Naive thymus-derived CD4-positive, alpha-beta T cell (primary cell): ENCODE results near the gene FCHSD2. TPM values are rescaled to one million over a fixed set of nuclear protein-coding genes. Genes with fewer than 3 reads are reported as not detected.

Experiments
- ATAC-seq: fragments of 150-1000 bp; cut with Tn5 transposase; 2 replicates; pipeline ENCODE4 v1.10.0; 2021; ENCODE audit warnings: mild to moderate bottlenecking, moderate library complexity
- CTCF ChIA-PET: fragments of 350-600 bp; sonication (Branson Sonifier 250); formaldehyde crosslinking; loops from one replicate; lab custom pipeline; 2021; ENCODE audit warnings: antibody characterized with exemption; lab: Charles Lee
- POLR2A ChIA-PET: fragments of 350-600 bp; sonication (Branson Sonifier 250); formaldehyde crosslinking; loops from one replicate; lab custom pipeline; 2021; ENCODE audit warnings: antibody characterized with exemption, inconsistent platforms; lab: Charles Lee
- DNase-seq, 9 donors: peaks; one replicate each; pipeline versions ENCODE4 v3.0.0 to v3.0.0-alpha.2; 2020 to 2022; ENCODE audit warnings: mixed read lengths in 1 of 9
- H3K27ac ChIP-seq: one replicate; pipeline ENCODE4 v1.7.0; 2013; ENCODE audit warnings: mild to moderate bottlenecking, low read depth, low read length, moderate library complexity
- H3K27me3 ChIP-seq, 2 donors: one replicate each; pipeline ENCODE4 v1.7.0; 2013; ENCODE audit warnings: low read length in 2 of 2, mild to moderate bottlenecking in 2 of 2, moderate library complexity in 2 of 2; ENCODE audit not compliant: control insufficient read depth in 2 of 2, insufficient read depth in 2 of 2
- H3K36me3 ChIP-seq, 3 experiments: 1 replicate in 2 of 3; 2 replicates in 1 of 3; pipeline ENCODE4 v1.7.0; 2013; ENCODE audit warnings: low read length in 3 of 3, mild to moderate bottlenecking in 3 of 3, moderate library complexity in 1 of 3; ENCODE audit not compliant: insufficient read depth in 3 of 3, control insufficient read depth in 2 of 3
- H3K4me1 ChIP-seq, 2 donors: one replicate each; pipeline ENCODE4 v1.7.0; 2013; ENCODE audit warnings: low read length in 2 of 2, mild to moderate bottlenecking in 2 of 2, moderate library complexity in 1 of 2; ENCODE audit not compliant: control insufficient read depth in 2 of 2, insufficient read depth in 2 of 2
- H3K4me3 ChIP-seq: 2 replicates; pipeline ENCODE4 v1.7.0; 2013; ENCODE audit warnings: mild to moderate bottlenecking, low read length
- H3K9me3 ChIP-seq, 3 experiments: 1 replicate in 2 of 3; 2 replicates in 1 of 3; pipeline ENCODE4 v1.7.0; 2013; ENCODE audit warnings: low read length in 3 of 3; ENCODE audit not compliant: control insufficient read depth in 2 of 3
- H3K27ac Mint-ChIP-seq, 9 donors: one replicate each; pipeline ENCODE4 v1.8.0; 2020 to 2022; ENCODE audit warnings: mixed read lengths in 9 of 9, mild to moderate bottlenecking in 8 of 9, moderate library complexity in 5 of 9, inconsistent platforms in 2 of 9
- H3K27me3 Mint-ChIP-seq, 5 donors: one replicate each; pipeline ENCODE4 v1.8.0; 2021 to 2022; ENCODE audit warnings: mixed read lengths in 5 of 5, mild to moderate bottlenecking in 1 of 5
- H3K36me3 Mint-ChIP-seq, 5 donors: one replicate each; pipeline ENCODE4 v1.8.0; 2020 to 2022; ENCODE audit warnings: mixed read lengths in 5 of 5, mild to moderate bottlenecking in 3 of 5, inconsistent platforms in 1 of 5
- H3K4me1 Mint-ChIP-seq, 7 donors: one replicate each; pipeline ENCODE4 v1.8.0; 2020 to 2022; ENCODE audit warnings: mixed read lengths in 7 of 7, mild to moderate bottlenecking in 3 of 7, inconsistent platforms in 1 of 7
- H3K4me3 Mint-ChIP-seq, 10 donors: one replicate each; pipeline ENCODE4 v1.8.0; 2020 to 2022; ENCODE audit warnings: mild to moderate bottlenecking in 10 of 10, mixed read lengths in 10 of 10, moderate library complexity in 6 of 10, inconsistent platforms in 2 of 10
- H3K9me3 Mint-ChIP-seq, 11 donors: one replicate each; pipeline ENCODE4 v1.8.0; 2020 to 2022; ENCODE audit warnings: mixed read lengths in 11 of 11, mild to moderate bottlenecking in 4 of 11, inconsistent platforms in 1 of 11, moderate library complexity in 1 of 11
- intact Hi-C, 2 donors: fragments of 100-400 bp; cut with micrococcal nuclease; formaldehyde crosslinking; loops; one replicate each; pipeline ENCODE4 v1.15.1; 2023
- polyA plus RNA-seq, 2 donors: library from polyadenylated mRNA; unstranded; fragments of 300-500 nt; fragmentation: Illumina TruSeq; gene quantifications; one replicate each; pipeline ENCODE4 v1.2.3, GENCODE V29; 2021
- total RNA-seq, 6 experiments: library from RNA in 5 of 6; stranded (reverse) in 5 of 6; gene quantifications; 1 replicate in 5 of 6; 2 replicates in 1 of 6; pipeline ENCODE4 v1.2.3 and lab custom pipeline; 2021 to 2026

FCHSD2 gene
- total and polyA plus RNA-seq, 7 experiments from 2014 or later: 18.3 to 69.9 (median 48.6) TPM

DNA sequence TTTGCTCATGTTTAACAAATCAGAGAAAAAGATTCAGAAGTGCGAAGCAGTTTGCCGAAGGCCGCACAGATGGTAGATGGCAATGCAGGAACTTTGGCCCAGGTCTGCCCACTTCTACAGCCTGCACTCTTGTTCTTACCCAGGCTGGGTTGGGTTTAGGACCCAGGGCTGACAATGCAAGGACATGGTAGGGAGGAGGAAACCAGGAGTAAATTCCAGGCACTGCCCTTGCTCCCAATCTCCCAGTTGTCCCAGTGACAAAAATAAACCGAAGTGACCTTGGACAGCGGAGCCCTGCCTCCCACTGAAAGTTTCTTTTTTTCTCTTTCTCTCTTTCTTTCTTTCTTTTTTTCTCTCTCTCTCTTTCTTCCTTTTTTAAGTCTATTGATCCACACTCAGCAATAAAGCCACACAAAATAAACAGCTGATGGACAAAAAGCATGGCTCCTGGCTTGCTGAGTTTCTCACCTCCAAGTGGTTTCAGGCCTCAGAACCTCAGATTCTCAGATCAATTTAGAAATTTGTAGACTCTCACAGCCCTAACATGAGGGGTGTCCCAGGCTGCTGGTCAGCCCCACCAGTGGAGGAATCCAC, 33.5 kb upstream of the FCHSD2 start:
- H3K27me3 ChIP-seq: no peaks in the 10 kb centered on the region
- ChIA-PET POLR2A (no interaction called here), CTCF (interaction anchor here (4.3 to 6.8 kb wide), 3 partner anchors 250 to 450 kb away, joined by 44 to 89 read pairs (median 75); no protein-coding TSS in a partner anchor)
- H3K4me1 Mint-ChIP-seq: peaks cover 4 to 33% (median 10%) of the 10 kb centered on the region in 7 donors
- no peaks in the 10 kb centered on the region for H3K36me3 Mint-ChIP-seq
- no peaks in the 10 kb centered on the region for H3K4me1 ChIP-seq
- H3K9me3 Mint-ChIP-seq: no peaks in the 10 kb centered on the region
- intact Hi-C loops: loop anchor here in 1 of 2 donors (5.0 kb wide), 1 partner anchor 328 kb away; no protein-coding TSS in a partner anchor
- no peak overlapping the region for H3K27ac ChIP-seq
- H3K9me3 ChIP-seq: no peaks in the 10 kb centered on the region
- ATAC-seq (no peak), DNase-seq (no peak)
- H3K27me3 Mint-ChIP-seq: peaks cover 0 to 10% (median 0%) of the 10 kb centered on the region in 5 donors
- peak overlapping the region in 1 of 9 donors; percentile 25 for H3K27ac Mint-ChIP-seq
- no peaks in the 10 kb centered on the region for H3K36me3 ChIP-seq
- no peak overlapping the region for H3K4me3 Mint-ChIP-seq
- no peak overlapping the region for H3K4me3 ChIP-seq

DNA sequence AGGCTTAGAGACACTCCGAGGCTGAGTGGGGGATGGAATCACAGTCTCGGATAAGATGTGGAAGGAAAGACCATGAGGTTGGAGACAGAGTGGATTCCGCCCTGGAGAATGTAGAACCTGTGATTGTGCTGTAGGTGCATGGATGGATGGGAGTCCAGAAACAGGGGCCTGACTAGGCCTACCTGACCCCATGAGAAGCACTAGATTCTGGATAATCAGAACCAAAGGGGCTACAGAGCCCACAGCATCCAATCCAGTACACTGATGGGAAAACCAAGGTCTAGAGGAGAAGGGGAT, 32.3 kb upstream of the FCHSD2 start:
- Mint-ChIP-seq H3K4me3 (no peak overlapping the region), H3K27ac (peak overlapping the region in 1 of 9 donors; percentile 43), H3K4me1 (peaks cover 4 to 34% (median 10%) of the 10 kb centered on the region in 7 donors), H3K36me3 (no peaks in the 10 kb centered on the region), H3K27me3 (peaks cover 0 to 7% (median 0%) of the 10 kb centered on the region in 5 donors), H3K9me3 (no peaks in the 10 kb centered on the region)
- intact Hi-C loops: no loop called here
- ChIA-PET CTCF (no interaction called here), POLR2A (no interaction called here)
- ATAC-seq (no peak), DNase-seq (no peak)
- H3K27ac ChIP-seq: no peak overlapping the region
- no peaks in the 10 kb centered on the region for H3K9me3 ChIP-seq
- H3K4me1 ChIP-seq: no peaks in the 10 kb centered on the region
- no peak overlapping the region for H3K4me3 ChIP-seq
- no peaks in the 10 kb centered on the region for H3K27me3 ChIP-seq
- no peaks in the 10 kb centered on the region for H3K36me3 ChIP-seq

DNA sequence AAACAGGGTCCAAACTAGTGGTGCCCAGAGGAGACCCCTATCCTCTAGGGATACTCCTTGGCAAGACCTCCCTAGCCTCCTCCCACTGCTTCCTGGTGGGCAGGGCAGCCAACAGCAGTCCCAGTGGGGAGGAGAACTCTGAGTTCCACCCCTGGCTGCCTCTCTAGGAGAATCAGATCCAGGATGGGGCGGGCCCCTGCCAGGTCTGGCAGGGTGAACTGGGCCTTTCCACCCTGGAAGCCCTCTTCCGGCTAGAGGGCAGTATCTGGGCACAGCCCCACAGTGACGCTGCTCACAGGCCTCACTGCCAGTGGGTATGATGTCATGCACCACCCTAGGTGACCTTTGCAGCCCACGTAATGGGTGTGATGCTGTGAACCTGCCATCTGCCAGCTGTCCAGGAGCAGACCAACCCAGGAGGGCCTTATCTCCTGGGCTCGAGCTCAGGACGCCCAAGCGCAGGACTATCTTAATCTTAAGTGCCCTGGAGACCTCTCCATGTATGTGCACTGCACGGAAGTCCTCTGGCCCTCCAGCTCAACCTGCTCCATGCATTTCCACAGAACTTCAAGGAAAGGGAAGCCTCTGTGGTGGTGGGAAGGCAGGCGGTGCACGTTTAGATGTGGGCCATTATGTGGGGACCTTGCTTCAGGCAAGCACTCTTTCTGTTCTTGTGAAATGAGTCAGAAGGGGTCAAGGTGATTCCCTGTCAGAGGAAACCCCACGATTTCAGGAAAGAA, 31.8 kb upstream of the FCHSD2 start:
- Mint-ChIP-seq H3K27ac (no peak overlapping the region), H3K36me3 (no peaks in the 10 kb centered on the region)

DNA sequence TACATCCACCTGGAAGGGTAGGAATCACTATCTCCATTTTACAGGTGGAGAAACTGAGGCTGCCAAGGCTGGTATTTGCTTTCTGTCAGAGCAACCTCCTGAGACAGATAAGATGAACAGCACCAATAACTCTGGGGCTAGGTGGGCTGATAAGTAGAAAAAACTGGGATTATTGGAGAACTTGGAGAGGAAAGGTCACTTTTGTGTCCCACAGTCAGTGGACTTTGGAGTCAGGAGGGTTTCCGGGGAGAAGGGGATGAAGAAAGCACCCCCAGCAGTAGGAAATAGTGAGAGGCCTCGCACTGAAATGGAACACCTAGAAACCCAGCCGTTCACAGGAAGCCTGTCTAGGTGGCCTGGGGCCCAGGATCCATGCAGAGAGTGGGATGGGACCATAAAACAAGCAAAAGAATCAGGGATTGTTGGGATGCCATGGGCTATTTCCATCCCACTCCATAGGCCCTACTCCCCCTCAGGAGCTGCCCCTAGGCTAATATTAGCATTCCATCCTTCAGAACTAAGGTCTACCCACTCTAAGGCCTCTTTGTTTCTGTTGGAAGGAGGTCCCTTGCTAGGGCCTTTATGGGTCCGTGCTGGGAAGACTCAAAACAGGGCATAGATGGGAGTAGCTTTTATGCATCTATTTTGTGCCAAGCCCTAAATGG, 31.0 kb upstream of the FCHSD2 start:
- Histone ChIP-seq H3K4me3 (no peak overlapping the region), H3K36me3 (no peaks in the 10 kb centered on the region), H3K4me1 (no peaks in the 10 kb centered on the region), H3K9me3 (no peaks in the 10 kb centered on the region), H3K27ac (no peak overlapping the region), H3K27me3 (no peaks in the 10 kb centered on the region)
- peaks cover 1 to 34% (median 7%) of the 10 kb centered on the region in 7 donors for H3K4me1 Mint-ChIP-seq
- POLR2A ChIA-PET: no interaction called here
- no peak for DNase-seq
- H3K36me3 Mint-ChIP-seq: no peaks in the 10 kb centered on the region
- H3K27me3 Mint-ChIP-seq: peaks cover 0 to 5% (median under 1%) of the 10 kb centered on the region in 5 donors
- no peaks in the 10 kb centered on the region for H3K9me3 Mint-ChIP-seq
- no peak overlapping the region for H3K4me3 Mint-ChIP-seq
- intact Hi-C loops: no loop called here
- peak overlapping the region in 1 of 9 donors; percentile 50 for H3K27ac Mint-ChIP-seq
- no peak for ATAC-seq
- CTCF ChIA-PET: no interaction called here

More for the DNA sequence above, 31.8 kb upstream of the FCHSD2 start:
- no peak overlapping the region for H3K4me3 ChIP-seq
- peaks cover 0 to 4% (median 0%) of the 10 kb centered on the region in 5 donors for H3K27me3 Mint-ChIP-seq
- no peaks in the 10 kb centered on the region for H3K4me1 ChIP-seq
- CTCF ChIA-PET: no interaction called here
- H3K9me3 Mint-ChIP-seq: no peaks in the 10 kb centered on the region
- H3K9me3 ChIP-seq: no peaks in the 10 kb centered on the region
- H3K36me3 ChIP-seq: no peaks in the 10 kb centered on the region
- POLR2A ChIA-PET: no interaction called here
- H3K27me3 ChIP-seq: no peaks in the 10 kb centered on the region
- H3K4me1 Mint-ChIP-seq: peaks cover 4 to 34% (median 10%) of the 10 kb centered on the region in 7 donors
- intact Hi-C loops: no loop called here
- H3K4me3 Mint-ChIP-seq: no peak overlapping the region
- DNase-seq: no peak
- no peak for ATAC-seq
- H3K27ac ChIP-seq: no peak overlapping the region

DNA sequence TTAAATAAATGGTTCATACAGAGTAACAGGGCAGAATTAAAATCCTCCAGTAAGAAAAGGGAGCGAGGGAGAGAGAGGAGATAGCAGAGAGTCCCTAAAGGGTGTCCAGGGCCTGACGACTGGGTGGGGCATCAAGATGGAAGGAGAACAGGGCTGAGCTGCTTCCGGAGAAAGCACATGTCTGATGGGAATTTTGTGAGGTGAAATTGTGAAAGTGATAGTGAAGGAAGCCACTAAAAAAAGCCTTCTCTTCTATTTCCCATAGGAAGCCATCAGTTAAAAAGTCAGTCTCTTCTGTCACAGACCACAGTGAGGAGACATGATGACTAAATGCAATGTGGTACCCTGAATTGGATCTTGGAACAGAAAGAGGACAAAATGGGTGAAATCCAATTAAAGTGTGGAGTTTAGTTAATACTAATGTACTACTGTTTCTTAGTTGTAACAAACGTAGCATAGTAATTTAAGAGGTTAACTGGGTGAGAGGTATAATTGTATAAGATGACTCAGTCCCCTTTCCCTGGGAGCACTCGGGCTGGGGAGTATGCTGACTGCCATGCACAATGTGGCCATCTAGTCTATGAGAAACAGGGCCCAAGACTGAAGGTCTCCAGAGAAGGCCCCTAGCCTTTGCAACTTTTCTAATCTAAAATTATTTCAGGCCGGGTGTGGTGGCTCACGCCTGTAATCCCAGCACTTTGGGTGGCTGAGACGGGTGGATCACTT, 29.5 kb upstream of the FCHSD2 start:
- ATAC-seq: no peak
- Mint-ChIP-seq H3K36me3 (no peaks in the 10 kb centered on the region), H3K4me1 (peaks cover 0 to 22% (median 2%) of the 10 kb centered on the region in 7 donors), H3K27ac (peak overlapping the region in 2 of 9 donors; percentile 41 to 48), H3K27me3 (peaks cover 0 to 5% (median 0%) of the 10 kb centered on the region in 5 donors), H3K9me3 (no peaks in the 10 kb centered on the region), H3K4me3 (no peak overlapping the region)
- ChIA-PET CTCF (no interaction called here), POLR2A (no interaction called here)
- DNase-seq: no peak
- Histone ChIP-seq H3K27ac (no peak overlapping the region), H3K36me3 (no peaks in the 10 kb centered on the region), H3K4me1 (no peaks in the 10 kb centered on the region), H3K27me3 (no peaks in the 10 kb centered on the region), H3K4me3 (no peak overlapping the region), H3K9me3 (no peaks in the 10 kb centered on the region)
- intact Hi-C loops: no loop called here

DNA sequence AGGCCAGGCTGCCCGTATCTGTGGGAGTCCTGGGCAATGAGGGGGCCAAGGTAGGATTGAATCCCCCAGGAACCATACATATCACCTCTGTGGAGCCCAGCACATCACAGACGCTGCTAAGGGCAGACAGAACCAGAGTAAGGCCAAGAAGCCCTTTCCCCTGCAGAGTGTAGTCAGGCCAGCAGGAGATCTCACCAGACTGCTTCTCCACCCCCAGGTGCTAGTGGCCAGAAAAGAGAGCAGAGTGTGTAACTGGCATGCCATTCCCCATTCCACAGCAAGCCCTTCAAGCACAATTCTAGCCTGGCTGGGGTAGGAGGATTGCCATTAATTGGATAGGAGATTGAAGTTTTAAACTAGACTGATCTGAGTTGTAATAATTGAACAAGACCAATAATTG, 28.0 kb upstream of the FCHSD2 start:
- Histone ChIP-seq H3K4me1 (no peaks in the 10 kb centered on the region), H3K4me3 (no peak overlapping the region), H3K27me3 (no peaks in the 10 kb centered on the region), H3K9me3 (no peaks in the 10 kb centered on the region), H3K36me3 (no peaks in the 10 kb centered on the region), H3K27ac (no peak overlapping the region)
- intact Hi-C loops: no loop called here
- Mint-ChIP-seq H3K27me3 (peaks cover 0 to 5% (median 3%) of the 10 kb centered on the region in 5 donors), H3K4me1 (peaks cover 0 to 15% (median 0%) of the 10 kb centered on the region in 7 donors), H3K4me3 (no peak overlapping the region), H3K36me3 (peaks cover 0 to 2% (median 0%) of the 10 kb centered on the region in 5 donors), H3K27ac (no peak overlapping the region), H3K9me3 (no peaks in the 10 kb centered on the region)
- CTCF ChIA-PET: no interaction called here
- DNase-seq (no peak), ATAC-seq (no peak)
- POLR2A ChIA-PET: no interaction called here
